Muscle layer of duodenum (tissue), 2 donors: Measurements from ENCODE around the gene DNMT3B.

ENCODE experiments used
- H3K27ac ChIP-seq: one replicate; pipeline ENCODE4 v1.7.0; 2013; ENCODE audit warnings: mild to moderate bottlenecking, low read length
- H3K27me3 ChIP-seq: one replicate; pipeline ENCODE4 v1.7.0; 2013; ENCODE audit warnings: low read depth, mild to moderate bottlenecking, control low read depth, low read length
- H3K36me3 ChIP-seq, 2 donors: one replicate each; pipeline ENCODE4 v1.7.0; 2013; ENCODE audit warnings: low read length in 2 of 2, control low read depth in 1 of 2, mild to moderate bottlenecking in 1 of 2; ENCODE audit not compliant: insufficient read depth in 2 of 2, control insufficient read depth in 1 of 2
- H3K4me1 ChIP-seq, 2 donors: one replicate each; pipeline ENCODE4 v1.7.0; 2013; ENCODE audit warnings: low read length in 2 of 2, mild to moderate bottlenecking in 2 of 2, control low read depth in 1 of 2, moderate library complexity in 1 of 2; ENCODE audit not compliant: insufficient read depth in 2 of 2, control insufficient read depth in 1 of 2
- H3K4me3 ChIP-seq, 2 donors: one replicate each; pipeline ENCODE4 v1.7.0; 2013; ENCODE audit warnings: low read length in 2 of 2, low read depth in 1 of 2, mild to moderate bottlenecking in 1 of 2
- H3K9me3 ChIP-seq, 2 donors: one replicate each; pipeline ENCODE4 v1.7.0; 2013; ENCODE audit warnings: low read length in 2 of 2, control low read depth in 1 of 2, mild to moderate bottlenecking in 1 of 2; ENCODE audit not compliant: control insufficient read depth in 1 of 2
- donor health status: healthy.

Gene DNMT3B

GRCh38 chr20:32749914-32750637, 12.1 kb upstream of the DNMT3B start:
- no peaks in the 10 kb centered on the region for H3K9me3 ChIP-seq
- H3K4me1 ChIP-seq, result no peaks in the 10 kb centered on the region
- H3K4me3 ChIP-seq, result no peak overlapping the region
- no peaks in the 10 kb centered on the region for H3K36me3 ChIP-seq
- no peak overlapping the region for H3K27ac ChIP-seq
- no peaks in the 10 kb centered on the region for H3K27me3 ChIP-seq

- H3K27me3 ChIP-seq, result no peaks in the 10 kb centered on the region
- no peak overlapping the region for H3K27ac ChIP-seq
- no peaks in the 10 kb centered on the region for H3K9me3 ChIP-seq
- no peaks in the 10 kb centered on the region for H3K36me3 ChIP-seq
- H3K4me3 ChIP-seq, result no peak overlapping the region
- no peaks in the 10 kb centered on the region for H3K4me1 ChIP-seq
Observed at GRCh38 chr20:32751293-32751692, 10.9 kb upstream of the DNMT3B start.

GRCh38 chr20:32751702-32752457, 10.3 kb upstream of the DNMT3B start:
- Histone ChIP-seq H3K36me3 (no peaks in the 10 kb centered on the region), H3K27me3 (no peaks in the 10 kb centered on the region), H3K4me3 (no peak overlapping the region), H3K27ac (no peak overlapping the region), H3K4me1 (no peaks in the 10 kb centered on the region), H3K9me3 (no peaks in the 10 kb centered on the region)

DNA sequence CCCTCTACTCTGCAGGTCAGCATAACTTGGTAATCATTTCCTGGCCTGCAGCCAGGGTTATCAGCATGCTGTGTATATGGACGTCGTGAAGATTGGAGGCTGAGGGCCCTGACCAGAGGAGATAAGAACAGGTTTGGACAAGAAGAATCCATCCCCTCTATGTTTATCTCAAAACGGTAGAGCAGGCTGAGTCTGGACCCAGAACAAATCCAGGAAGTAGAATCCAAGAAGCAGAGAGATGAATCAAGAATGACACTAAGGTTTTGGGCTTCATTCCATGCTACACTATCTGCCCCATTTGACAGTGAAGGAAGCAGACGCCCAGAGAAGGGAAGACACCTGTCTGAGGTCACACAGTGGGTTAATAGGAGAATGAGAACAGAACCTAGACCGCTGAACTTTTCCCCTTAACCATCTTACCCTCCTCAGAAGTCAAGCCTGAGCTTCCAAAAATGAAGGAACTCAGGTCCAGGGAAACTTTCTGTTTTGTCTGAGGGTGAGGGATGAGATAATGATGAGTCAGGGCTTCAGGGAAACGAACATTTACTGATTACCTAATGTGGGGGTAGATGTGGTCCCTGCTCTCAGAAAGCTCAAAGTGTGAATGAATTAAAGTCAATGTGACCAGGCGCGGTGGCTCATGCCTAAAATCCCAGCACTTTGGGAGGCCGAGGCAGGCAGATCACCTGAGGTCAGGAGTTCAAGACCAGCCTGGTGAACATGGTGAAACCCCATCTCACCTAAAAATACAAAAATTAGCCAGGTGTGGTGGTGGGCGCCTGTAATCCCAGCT, 9.5 kb upstream of the DNMT3B start:
- no peaks in the 10 kb centered on the region for H3K4me1 ChIP-seq
- no peaks in the 10 kb centered on the region for H3K36me3 ChIP-seq
- H3K27ac ChIP-seq, result no peak overlapping the region
- no peaks in the 10 kb centered on the region for H3K9me3 ChIP-seq
- no peaks in the 10 kb centered on the region for H3K27me3 ChIP-seq
- no peak overlapping the region for H3K4me3 ChIP-seq

DNA sequence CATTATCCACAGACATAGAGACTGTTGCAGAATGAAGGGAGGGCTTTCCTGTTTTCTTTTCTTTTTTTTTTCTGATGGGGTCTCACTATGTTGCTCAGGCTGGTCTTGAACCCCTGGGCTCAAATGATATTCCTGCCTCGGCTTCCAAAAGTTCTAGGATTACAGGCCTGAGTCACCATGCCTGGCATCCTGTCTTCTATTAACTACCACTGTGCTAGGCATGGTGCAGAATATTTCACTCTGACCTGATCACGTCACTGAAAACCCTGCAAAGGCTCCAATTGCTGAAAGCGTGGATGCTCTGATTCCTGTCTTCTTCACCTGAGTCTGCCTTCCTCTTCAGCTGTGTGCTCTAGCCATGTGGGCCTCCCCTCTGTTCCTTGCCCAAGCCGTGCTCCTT, 8.5 kb upstream of the DNMT3B start:
- Histone ChIP-seq H3K27me3 (no peaks in the 10 kb centered on the region), H3K4me1 (no peaks in the 10 kb centered on the region), H3K4me3 (no peak overlapping the region), H3K27ac (no peak overlapping the region), H3K9me3 (no peaks in the 10 kb centered on the region), H3K36me3 (no peaks in the 10 kb centered on the region)

- Histone ChIP-seq H3K36me3 (no peaks in the 10 kb centered on the region), H3K27ac (no peak overlapping the region), H3K9me3 (no peaks in the 10 kb centered on the region), H3K4me3 (no peak overlapping the region), H3K27me3 (no peaks in the 10 kb centered on the region), H3K4me1 (no peaks in the 10 kb centered on the region)
Observed at GRCh38 chr20:32756156-32756555, 6.0 kb upstream of the DNMT3B start.

DNA sequence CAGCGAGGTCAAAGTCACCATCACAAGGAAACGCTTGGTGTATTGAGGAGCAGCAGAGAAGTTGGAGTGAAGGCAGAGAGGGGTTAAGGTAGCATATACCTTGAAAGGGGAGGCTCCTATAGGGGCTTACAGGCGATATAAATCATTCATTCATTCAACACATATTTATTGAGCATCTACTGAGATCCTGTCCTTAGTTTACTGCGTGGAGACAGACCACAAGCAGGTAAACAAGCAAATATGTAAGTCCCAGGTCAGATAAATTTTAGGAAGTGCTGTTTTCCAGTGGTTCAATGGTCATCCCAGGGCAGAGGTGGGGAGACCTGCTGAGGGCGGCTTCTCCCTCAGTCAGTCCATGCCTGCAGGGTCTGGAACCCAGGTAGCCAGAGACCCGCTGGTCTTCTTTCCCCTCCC, 761 bp upstream of the DNMT3B start:
- no peaks in the 10 kb centered on the region for H3K27me3 ChIP-seq
- H3K4me1 ChIP-seq, result peaks cover 0 to 16% of the 10 kb centered on the region in 2 donors
- H3K36me3 ChIP-seq, result no peaks in the 10 kb centered on the region
- peak overlapping the region; percentile 50 to 90 for H3K4me3 ChIP-seq
- H3K9me3 ChIP-seq, result no peaks in the 10 kb centered on the region
- H3K27ac ChIP-seq, result no peak overlapping the region

DNA sequence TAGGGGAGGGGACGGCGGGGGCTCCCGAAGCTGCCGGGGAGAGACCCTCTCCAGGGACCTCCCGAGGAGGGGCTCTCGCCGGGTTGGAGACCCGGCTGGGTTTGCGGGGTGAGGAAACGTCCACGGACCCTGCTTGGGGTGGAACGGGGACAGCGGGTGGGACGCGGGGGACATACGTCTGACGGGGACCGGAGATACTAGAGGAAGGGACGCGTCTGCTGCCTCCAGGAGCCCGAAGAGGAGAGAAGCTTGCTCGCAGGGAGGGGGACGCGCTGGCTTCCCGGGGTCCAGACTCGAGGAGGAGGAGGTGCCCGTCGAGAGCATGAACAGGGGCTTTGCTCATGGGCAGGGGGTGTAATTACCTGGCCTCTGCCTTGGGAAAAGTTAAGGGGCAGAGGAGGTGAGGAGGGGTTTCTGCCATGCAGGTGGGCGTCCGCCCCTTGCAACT, 593 bp downstream of the DNMT3B start:
- H3K27ac ChIP-seq, result no peak overlapping the region
- peaks cover 0 to 16% of the 10 kb centered on the region in 2 donors for H3K4me1 ChIP-seq
- no peaks in the 10 kb centered on the region for H3K27me3 ChIP-seq
- H3K4me3 ChIP-seq, result peak overlapping the region; percentile 70 to 90
- H3K9me3 ChIP-seq, result no peaks in the 10 kb centered on the region
- no peaks in the 10 kb centered on the region for H3K36me3 ChIP-seq

- H3K4me1 ChIP-seq, result peaks cover 0 to 16% of the 10 kb centered on the region in 2 donors
- H3K4me3 ChIP-seq, result peak overlapping the region; percentile 70 to 90
- H3K9me3 ChIP-seq, result no peaks in the 10 kb centered on the region
- H3K27ac ChIP-seq, result no peak overlapping the region
- no peaks in the 10 kb centered on the region for H3K27me3 ChIP-seq
- H3K36me3 ChIP-seq, result no peaks in the 10 kb centered on the region
Observed at GRCh38 chr20:32763202-32764004, 1.2 kb downstream of the DNMT3B start.

GRCh38 chr20:32764005-32764960, 2.1 kb downstream of the DNMT3B start:
- H3K4me1 ChIP-seq, result peaks cover 0 to 16% of the 10 kb centered on the region in 2 donors
- H3K27ac ChIP-seq, result no peak overlapping the region
- H3K36me3 ChIP-seq, result no peaks in the 10 kb centered on the region
- H3K27me3 ChIP-seq, result no peaks in the 10 kb centered on the region
- no peak overlapping the region for H3K4me3 ChIP-seq
- no peaks in the 10 kb centered on the region for H3K9me3 ChIP-seq
